HFF-Myc (cell line): Measurements from ENCODE around the gene AMD1.

ENCODE experiments used
- DNase-seq: peaks from one replicate; pipeline ENCODE4 v3.0.0-alpha.2; 2011; ENCODE audit warnings: low read depth; ENCODE audit errors: extremely low read depth
- H3K4me3 ChIP-seq: replicated peaks from 2 replicates; pipeline ENCODE4 v1.5.1; 2011; ENCODE audit warnings: low read depth, mild to moderate bottlenecking, control low read depth, low read length
- CTCF ChIP-seq: IDR thresholded peaks from 2 replicates; pipeline ENCODE4 v1.5.1; 2012; ENCODE audit warnings: mild to moderate bottlenecking, low read depth, low read length, control low read depth; ENCODE audit errors: missing control alignments

Gene AMD1

DNA sequence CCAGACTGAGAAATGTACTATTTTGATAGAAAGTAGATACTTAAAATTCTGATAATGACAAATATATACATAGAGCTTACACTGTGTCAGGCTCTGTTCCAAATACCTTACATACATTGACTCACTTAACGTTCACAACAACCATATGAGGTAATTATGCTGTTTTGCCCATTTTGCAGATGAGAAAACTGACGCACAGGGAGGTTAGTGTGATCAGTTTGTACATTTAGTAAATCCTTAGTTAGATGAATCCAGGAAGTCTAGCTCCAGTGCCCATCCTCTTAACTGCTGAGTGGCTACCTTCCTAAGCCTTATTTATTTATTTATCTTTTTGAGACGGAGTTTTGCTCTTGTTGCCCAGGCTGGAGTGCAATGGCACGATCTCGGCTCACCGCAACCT is 60.6 kb downstream of the AMD1 start:
- no peak overlapping the region for H3K4me3 ChIP-seq
- no peak for TF ChIP-seq CTCF
- DNase-seq = no peak

DNA sequence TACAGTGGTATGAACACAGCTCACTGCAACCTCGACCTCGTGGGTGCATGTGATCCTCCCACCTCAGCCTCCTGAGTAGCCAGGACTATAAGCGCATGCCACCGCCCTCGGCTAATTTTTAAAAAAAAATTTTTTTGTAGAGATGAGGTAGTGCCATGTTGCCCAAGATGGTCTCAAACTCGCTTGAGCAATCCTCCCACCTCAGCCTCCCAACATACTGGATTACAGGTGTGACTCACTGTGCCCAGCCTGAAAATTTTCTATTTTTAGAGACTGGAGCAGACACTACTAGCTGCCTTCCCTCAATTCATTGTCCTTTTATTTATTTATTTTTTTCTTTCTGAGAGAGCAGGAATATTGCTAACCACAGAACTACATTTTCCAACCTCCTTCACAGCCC is 63.6 kb downstream of the AMD1 start:
- no peak for TF ChIP-seq CTCF
- H3K4me3 ChIP-seq = no peak overlapping the region

GRCh38 chr6:110939429-110940200 is 65.0 kb downstream of the AMD1 start:
- DNase-seq = no peak
- TF ChIP-seq CTCF = no peak
- no peak overlapping the region for H3K4me3 ChIP-seq

More for the DNA sequence above, 63.6 kb downstream of the AMD1 start:
- no peak for DNase-seq

DNA sequence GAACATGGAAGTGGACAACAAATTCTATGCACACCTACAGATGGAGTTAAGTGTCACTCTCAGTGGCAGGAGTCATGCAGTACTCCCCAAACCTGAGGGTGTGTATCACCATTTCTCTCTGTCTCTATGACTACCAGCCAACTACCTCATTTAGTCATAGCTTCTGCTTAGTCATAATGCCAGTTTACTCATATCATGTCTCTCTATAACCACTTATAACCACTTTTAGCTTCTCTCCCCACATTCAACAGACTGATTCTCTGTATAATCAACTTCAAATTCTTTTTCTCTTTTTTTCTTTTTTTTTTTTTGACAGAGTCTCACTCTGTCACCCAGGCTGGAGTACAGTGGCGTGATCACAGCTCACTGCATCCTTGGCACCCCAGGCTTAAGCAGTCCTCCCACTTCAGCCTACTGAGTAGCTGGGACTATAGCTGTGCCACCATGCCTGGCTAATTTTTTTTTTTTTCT is 70.1 kb downstream of the AMD1 start:
- H3K4me3 ChIP-seq = no peak overlapping the region
- no peak for TF ChIP-seq CTCF
- DNase-seq = peak; percentile 72
